C1 segment of cervical spinal cord (tissue), 14 donors: ENCODE data around the gene THOC6.
"Not testable (repeated sequence)": the region's sequence is repeated elsewhere in the genome, so short reads cannot be mapped to it uniquely, and the experiment has no call there.

Experiments
- DNase-seq, 14 donors: peaks; one replicate each; lab custom pipeline; 2025; lab: John Stamatoyannopoulos, UW

Gene THOC6

DNA sequence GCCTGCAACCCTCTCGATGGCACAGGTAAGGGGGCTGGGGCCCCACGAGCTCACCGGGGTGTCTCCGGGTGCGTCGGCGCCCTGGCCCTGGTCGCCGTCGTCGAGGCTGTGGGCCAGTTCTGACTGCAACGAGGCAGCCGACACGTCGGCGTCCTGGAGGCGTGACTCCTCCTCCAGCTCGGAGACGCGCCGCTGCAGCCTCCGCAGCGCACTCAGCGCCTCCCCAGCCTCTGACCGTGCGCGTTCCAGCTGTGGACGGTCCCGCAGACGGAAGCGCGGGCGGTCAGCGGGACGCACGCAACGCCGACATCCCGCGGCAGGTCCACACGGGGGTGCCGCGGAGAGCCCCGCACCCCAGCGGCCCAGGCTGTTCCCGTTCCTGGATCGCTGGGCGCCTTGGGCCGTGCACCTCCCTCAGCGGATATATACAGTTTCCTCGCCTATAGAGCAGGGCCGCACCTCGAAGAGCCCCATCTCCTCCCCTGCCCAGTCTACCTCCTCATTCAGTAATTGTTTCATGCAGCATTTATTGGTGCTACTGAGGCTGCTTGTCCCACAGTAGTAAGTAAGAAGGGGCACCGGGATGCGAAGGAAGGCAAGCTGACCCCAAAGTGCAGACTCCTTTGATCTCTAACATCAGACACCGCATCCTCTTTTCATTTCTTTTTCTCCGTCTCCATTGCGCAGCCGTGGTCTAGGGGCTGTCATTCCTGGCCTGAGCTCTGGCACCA lies 5.8 kb downstream of the THOC6 start:
- DNase-seq, result no peak

DNA sequence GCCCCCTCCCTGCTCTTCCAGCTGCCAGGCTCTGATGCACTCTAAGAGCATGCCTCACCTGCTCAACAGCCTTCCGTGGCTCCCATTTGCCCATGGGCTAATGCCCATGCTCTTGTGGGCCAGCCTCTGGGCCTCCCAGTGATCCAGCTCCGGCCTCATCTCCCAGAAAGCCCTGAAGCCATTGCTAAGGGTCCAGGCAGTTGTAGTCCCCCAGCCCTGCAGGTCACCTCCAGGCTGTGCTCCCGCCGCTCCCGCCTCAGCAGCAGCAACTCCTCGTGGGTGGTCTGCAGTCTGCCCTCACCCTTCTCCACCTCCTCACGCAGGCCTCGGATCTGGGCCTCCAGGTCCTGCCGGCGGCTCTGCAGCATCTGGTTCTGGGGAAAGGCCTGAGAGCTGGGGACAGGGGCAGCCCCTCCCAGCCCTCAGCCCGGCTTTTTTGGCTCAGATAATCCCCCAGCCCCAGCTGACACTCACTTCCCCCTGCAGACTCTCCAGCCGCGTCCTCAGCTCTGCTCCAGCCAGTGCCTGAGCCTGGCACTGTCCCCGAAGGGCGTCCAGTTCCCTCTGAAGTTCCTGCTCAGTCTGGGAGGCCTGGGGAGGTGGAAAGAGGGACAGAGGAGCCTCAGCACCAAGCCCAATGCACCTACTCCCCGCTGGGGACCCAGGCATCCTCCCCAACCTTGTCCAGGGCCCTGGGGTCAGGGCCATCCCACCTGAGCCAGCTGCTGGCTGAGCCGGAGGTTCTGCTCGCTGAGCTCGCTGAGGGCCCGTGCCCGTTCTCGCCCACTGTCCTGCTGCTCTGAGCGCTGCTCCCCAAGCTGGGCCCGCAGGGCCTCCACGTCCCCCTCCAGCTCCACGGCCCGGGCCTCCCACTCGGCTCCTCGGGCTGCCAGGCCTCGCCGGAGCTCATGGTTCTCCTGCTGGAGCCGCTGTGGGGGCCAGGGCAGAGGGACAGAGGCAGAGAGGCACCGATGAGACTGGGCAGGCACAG lies 6.7 kb downstream of the THOC6 start:
- no peak for DNase-seq

DNA sequence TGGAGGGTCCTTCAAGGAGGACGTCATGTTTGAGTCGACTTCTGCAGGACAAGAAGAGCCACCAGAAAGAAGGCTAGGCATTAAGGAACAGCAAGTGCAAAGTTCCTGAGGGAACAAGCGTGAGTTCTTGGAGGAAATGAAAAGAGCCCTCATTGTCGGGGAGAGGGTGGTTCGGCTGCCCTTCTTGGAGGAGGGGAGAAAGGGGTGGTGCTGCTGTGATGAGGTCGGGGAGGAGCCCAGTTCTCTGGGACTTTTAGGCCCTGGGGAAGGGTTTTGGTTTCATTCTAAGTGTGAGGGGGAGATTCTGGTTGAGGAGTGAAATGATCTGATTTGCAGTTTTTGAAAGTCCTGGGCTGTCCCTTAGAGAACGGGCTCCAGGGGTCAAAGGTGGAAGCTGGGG lies 8.8 kb downstream of the THOC6 start:
- DNase-seq, result no peak

DNA sequence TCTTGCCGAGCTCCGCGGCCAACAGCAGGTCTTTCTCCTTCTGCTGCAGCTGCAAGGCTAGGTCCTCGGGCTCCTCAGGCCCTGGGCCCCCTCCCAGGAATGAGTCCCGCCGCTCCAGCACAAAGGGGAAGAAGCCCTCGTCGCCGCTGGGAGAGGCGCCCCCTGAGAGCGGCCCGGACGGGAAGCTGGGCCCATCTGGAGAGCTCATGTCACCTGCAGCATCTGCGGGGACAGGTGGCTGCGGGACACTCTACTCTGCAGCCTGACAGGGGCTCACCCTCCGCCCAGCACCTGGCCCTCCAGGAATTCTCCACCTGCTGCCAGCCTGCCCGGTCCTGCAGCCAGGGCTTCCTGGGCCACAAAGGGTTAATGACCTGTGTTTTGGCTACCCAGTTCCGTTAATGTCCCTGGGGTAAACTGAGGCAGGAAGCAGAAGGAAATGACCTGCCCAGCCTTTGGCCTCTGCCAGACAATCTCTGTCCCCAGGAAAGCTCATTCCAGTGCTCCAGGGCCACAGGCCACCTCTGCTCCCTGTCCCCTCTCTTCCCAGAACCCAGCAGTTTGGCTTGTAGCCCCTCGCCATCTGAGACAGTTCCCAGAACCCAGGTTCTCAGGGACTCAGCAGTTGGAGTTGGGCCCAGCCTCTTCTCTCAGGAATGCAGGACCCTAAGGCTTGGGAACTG lies 11.6 kb downstream of the THOC6 start:
- DNase-seq, result no peak

DNA sequence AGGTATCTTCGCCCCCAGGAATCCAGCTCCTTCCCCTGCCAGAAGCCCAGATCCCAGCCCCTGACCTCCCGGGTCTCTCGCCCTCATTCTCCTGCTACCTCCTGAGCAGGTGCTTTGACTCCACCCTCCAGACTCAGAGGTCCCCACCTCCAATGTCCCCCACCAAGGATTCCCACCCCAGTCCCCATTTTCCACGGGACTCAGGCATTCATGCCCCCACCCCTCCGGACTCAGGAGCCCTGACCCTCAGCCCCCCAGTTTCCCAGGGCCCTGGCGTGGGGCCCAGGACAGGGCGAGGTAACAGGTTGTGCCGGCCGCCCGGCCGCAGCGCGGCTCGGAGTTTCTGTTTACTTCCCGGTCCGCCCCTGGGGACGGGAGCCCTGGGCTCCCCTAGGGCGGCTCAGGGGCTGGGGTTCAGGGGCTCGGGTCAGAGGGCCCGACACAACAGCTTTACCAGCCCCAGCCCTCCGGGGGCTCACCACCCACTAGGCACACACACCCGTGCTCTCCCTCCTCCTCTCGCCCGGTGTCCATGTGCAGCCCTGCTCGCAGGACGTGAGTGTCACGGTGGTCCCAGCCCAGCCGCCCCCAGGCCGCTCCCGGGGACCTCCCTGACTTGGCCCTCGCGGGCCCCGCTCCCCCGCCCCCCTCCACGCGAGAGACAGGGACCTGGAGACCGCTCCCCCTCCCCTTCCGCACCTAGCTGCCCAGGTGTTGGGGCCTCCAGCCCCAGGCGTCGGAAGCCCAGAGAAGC lies 12.3 kb downstream of the THOC6 start:
- DNase-seq, result no peak

DNA sequence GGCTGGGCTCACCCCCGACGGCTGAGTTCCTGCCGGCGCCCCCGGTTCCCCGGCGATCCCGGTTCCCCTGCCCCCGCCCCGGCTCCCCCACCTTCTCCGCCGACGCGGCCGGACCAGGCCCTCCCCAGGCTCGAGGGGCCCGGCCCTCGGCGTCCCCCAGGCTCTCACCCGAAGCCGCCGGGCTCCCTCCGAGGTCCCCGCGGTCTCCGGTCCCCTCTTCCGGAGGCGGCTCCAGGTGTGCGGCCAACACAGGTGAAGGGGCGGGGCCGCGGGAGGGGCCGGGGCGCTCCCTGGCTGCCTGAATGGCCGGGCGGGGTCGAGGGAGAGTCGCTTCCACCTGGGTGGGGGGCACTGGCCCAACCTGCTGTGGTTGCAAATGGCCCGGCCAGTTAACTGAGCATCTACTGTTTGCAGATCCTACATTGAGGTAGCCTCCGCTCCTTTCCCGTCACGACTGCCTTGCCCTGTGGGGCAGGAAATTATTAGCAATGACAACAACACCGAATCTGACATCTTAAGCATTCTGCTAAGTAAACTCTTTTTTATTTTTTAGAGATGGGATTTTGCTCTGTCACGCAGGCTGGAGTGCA lies 13.0 kb downstream of the THOC6 start, which contains the start of gene BICDL2:
BICDL2 (minus strand) TSS at position 219 of the 590 bp plus-strand sequence. CDS start 1,448 bp downstream, outside the sequence.
- DNase-seq, result no peak

DNA sequence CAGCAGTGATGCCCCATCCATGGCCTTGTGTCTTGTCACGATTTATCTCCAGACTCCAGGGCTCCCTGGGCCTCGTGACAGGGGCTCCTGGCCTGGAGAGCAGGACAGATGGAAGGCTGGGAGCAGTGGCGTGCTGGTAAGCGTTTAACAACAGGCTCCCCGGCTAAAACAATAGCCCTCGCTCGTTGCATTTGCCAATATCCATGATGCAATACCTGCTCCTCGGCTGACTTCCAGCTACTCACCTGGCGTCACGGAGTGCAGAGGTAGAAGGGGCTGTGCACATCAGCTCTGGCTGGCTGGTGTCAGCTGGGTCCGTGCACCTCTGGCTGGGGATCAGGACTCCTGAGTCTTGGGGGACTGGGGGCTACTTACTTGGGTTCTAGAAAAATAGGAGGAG lies 14.4 kb downstream of the THOC6 start:
- DNase-seq, result no peak

DNA sequence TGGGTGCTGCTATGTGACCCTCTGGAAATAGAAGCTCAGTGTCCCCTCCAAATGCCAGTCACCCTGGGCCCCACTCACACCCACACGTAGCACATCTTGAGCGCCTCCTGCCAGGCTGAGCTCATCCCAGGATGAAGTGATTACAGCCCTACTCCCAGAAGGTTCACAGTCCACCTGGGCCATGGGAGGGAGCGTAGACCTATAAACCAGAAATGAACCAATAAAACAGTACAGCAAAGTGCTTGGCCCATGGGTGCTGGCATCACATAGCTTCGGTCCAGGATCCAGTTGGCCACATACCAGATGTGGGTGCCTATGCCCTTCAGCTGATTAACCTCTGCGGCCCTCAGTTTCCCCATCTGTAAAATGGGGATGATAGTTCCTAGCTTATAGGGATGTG lies 15.1 kb downstream of the THOC6 start:
- no peak for DNase-seq

DNA sequence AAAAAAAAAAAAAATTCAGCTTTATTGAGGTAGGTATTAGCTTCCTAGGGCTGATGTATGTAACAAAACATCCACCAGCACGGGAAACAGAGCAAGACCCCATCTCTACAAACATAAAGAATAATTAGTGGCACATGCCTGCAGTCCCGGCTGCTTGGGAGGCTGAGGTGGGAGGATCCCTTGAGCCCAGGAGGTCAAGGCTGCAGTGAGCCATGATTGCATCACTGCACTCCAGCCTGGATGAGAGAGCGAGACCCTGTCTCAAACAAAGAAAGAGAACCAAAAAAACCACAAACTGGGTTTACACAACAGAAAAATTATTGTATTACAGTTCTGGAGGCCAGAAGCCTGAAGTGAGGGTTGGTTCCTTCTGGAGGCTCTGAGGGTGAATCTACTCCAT lies 18.5 kb downstream of the THOC6 start:
- DNase-seq, result no peak

DNA sequence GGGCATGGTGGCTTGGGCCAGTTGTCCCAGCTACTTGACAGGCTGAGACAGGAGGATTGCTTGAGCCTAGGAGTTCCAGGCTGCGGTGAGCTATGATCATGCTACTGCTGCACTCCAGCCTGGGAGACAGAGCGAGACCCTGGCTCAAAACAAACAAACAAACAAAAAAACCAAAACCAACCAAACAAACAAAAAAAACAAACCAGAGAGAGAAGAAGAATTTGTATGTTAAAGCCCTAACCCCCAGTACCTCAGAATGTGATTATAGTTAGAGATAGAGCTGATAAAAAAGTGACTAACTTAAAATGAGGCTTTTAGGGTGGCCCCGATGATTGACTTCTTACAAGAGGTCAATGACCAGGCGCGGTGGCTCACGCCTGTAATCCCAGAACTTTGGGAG lies 20.9 kb downstream of the THOC6 start:
- no peak for DNase-seq

DNA sequence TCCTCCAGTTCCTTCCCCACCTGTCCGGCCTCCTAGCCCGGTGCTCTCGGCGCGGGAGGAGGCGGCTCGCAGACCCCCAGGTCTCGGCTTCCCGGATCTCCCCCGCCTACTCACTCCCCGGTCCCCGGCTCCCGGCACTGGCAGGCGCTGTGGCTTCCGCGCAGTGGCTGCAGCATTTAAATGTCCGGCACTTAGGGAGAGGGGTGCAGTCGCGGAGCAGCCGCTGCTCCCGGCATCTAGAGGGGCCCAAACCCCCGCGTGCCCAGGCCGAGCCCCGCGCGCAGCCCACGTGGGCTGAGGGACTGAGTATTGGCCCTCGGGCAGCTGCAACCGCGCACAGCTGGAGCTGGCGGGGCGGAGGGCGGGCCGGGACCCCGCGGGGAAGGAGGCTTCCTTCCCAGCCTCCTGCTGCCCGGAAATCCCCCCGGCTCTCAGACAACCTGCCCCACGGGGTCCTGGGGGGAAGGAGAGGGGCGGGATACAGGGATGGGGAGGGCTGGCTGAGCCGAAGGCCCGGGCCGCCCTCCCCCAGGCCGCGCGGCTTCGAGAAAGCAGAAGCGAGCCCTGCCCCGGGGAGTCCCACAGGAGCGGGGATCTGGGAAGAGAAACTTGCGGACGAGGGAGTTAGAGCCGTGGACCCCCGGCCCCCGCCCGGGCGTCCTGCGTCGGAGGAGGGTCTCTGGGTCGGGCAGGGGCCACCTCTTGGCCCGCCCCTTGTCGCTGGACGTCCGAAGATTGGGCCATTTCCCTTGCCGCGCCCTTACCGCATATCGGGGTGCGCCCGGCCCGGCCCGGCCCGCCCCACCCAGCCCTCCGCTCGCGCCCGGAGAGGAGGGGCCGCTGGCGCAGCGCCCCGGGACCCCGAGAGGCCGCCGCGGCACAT lies 22.2 kb downstream of the THOC6 start, which contains the start of gene MMP25:
MMP25 (plus strand) TSS at position 804 of the 883 bp plus-strand sequence. CDS start 357 bp downstream, outside the sequence.
- no peak for DNase-seq

DNA sequence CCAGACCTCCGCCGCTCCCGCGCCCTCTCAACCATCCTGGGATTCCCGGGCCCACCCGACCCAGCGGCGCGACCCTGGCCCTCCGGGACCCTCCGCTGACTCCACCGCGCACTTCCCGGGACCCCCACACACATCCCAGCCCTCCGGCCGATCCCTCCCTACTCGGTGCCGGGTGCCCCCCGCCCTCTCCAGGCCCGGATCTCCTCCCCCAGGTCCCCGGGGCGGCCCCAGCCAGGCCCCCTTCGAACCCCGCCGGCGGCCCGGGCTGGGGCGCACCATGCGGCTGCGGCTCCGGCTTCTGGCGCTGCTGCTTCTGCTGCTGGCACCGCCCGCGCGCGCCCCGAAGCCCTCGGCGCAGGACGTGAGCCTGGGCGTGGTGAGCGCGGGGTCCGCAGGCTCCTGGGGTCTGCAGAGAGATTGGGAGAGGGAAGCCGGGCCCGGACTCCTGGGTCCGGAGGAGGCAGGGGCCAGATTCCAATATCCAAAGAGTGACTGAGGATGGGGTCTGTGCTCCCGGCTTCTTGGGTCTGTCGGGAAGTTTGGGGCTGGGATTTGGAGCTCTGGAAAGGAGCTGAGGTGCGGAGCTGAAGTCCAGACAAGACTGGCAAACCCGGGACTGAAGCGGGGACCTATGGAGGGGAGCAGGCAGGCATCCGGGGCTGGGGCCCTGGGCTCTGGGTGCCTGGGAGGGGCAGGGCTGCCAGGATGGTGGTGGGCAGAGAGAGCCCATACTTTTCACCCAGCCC lies 23.0 kb downstream of the THOC6 start:
- no peak for DNase-seq

DNA sequence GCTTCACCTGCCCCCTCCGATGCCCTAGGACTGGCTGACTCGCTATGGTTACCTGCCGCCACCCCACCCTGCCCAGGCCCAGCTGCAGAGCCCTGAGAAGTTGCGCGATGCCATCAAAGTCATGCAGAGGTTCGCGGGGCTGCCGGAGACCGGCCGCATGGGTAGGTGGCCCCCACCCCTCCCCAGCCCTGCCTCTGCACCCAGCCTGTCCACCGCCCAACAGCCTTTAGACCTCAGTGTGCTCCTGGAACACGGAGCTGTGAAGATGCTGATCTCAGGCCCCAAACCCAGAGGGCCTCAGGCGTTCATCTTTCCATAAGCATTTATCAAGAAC lies 23.5 kb downstream of the THOC6 start:
- DNase-seq, result no peak

DNA sequence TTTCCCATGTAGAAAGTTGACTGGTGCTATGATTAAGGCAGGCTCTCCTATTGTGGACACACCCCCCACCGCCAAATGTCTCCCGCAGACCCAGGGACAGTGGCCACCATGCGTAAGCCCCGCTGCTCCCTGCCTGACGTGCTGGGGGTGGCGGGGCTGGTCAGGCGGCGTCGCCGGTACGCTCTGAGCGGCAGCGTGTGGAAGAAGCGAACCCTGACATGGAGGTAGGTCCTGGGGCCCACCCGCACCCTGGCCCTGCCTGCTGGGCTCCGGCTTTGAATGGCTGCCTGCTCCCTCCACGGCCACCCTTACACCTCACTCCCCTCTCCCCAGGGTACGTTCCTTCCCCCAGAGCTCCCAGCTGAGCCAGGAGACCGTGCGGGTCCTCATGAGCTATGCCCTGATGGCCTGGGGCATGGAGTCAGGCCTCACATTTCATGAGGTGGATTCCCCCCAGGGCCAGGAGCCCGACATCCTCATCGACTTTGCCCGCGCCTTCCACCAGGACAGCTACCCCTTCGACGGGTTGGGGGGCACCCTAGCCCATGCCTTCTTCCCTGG lies 26.2 kb downstream of the THOC6 start:
- no peak for DNase-seq

DNA sequence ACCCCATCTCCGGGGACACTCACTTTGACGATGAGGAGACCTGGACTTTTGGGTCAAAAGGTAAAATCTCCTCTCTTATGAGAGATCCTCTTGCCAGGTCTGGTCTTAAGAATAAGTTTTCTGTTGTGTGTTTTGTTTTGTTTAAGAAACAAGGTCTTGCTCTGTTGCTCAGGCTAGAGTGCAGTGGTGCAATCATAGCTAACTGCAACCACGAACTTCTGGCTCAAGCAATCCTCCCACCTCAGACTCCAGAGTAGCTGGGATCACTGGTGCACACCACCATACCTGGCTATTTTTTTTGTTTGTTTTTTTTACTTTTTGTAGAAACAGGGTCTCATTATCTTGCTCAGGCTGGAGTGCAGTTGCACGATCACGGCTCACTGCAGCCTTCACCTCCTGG lies 26.7 kb downstream of the THOC6 start:
- no peak for DNase-seq

DNA sequence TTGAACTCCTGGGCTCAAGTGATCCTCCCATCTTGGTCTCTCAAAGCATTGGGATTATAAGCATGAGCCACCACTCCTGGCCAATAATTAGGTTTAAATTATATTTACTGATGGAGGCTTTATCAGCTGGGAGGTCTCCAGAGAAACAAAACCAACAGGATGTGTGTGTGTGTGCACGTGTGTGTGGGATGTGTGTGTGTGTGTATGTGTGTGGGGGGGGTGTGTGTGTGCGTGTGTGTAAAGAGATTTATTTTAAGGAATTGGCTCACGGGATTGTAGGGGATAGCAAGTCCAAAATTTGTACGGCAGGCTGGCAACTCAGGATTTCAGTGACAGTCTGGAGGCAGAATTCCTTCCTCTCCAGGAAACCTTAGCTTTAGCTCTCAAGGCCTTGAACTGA lies 27.2 kb downstream of the THOC6 start:
- DNase-seq, result no peak

DNA sequence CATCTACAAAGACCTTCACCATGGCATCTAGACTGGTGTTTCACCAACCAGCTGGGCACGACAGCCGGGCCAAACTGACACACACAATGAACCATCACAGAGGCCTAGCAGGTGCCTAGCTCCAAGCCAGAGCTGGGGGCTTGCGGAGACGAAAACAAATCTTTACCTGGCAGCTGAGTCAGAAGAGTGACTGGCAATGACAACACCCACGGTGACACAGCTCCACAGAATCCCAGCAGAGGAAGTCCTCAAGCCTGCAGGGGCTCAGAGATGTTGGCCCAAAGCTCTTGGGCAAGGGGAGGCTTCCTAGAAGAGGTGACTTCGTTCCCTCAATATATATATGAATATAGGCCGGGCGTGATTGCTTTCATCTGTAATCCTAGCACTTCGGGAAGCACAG lies 27.7 kb downstream of the THOC6 start:
- no peak for DNase-seq

DNA sequence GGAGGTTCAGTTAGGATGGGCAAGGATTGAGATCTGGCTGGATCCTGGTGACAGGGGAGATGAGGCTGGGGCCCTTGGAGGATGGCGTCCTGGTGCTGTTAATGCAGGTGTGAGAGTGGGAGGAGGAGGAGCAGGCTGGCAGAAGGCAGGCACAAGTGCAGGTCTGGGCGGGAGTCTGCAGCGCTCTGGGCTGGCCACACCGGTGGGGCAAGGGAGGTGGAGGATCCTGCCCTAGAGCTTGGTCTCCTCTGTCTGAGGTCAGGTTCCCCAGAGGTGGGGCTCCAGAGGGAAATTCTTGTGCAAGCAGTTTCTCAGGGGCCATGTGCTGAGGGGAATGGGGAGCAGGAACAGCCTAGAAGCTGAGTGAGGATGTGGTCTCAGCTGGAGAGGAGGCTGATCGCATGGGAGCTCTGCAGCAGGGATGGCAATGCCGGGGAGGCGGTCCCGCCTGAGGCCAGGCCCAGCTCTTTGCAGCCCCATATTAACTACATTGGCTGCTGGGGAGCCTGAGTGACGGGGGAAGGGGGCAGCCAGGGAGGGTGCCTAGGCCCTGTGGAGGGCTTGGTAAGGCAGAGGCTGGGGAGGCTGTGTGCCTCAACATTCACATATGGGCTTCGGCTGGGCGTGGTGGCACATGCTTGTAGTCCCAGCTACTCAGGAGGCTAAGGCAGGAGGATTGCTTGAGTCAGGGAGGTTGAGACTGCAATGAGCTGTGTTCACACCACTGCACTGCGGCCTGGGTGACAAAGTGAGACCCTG lies 28.9 kb downstream of the THOC6 start:
- DNase-seq, result not testable (repeated sequence)
